SU-DHL-6 (cell line): ENCODE results near the gene HLA-DPA1.

Experiments used
- H2AFZ ChIP-seq: fragments of 200-600 bp; sonication (generic); 2 replicates; pipeline ENCODE4 v1.6.1; 2014; ENCODE audit warnings: low read depth, mild to moderate bottlenecking, moderate library complexity, mixed read lengths, antibody characterized with exemption, low read length; ENCODE audit not compliant: severe bottlenecking
- H3F3A ChIP-seq: fragments of 200-600 bp; shearing (Covaris generic); 2 replicates; pipeline ENCODE4 v1.6.0; 2016; ENCODE audit warnings: antibody characterized with exemption, mild to moderate bottlenecking; ENCODE audit not compliant: insufficient read depth
- H3K27ac ChIP-seq: fragments of 200-600 bp; sonication (generic); 2 replicates; pipeline ENCODE4 v1.5.1; 2016; ENCODE audit warnings: low read depth, mild to moderate bottlenecking, low read length, moderate library complexity, mixed read lengths
- H3K27me3 ChIP-seq: fragments of 200-600 bp; sonication (generic), shearing (Covaris generic); 2 replicates; pipeline ENCODE4 v1.6.0; 2014; ENCODE audit warnings: mild to moderate bottlenecking, low read length
- H3K36me3 ChIP-seq: fragments of 200-600 bp; sonication (generic); 2 replicates; pipeline ENCODE4 v1.6.1; 2014; ENCODE audit warnings: mild to moderate bottlenecking, low read length, mixed read lengths
- H3K4me2 ChIP-seq: fragments of 300-600, 200-600 bp; shearing (Covaris generic), sonication (generic); 2 replicates; pipeline ENCODE4 v1.6.0; 2014; ENCODE audit warnings: low read length, low read depth, mild to moderate bottlenecking; ENCODE audit not compliant: poor library complexity, severe bottlenecking
- H3K4me3 ChIP-seq: fragments of 200-600 bp; sonication (generic); 2 replicates; pipeline ENCODE4 v1.5.1; 2014; ENCODE audit warnings: antibody characterized with exemption, low read length, mild to moderate bottlenecking, mixed read lengths; ENCODE audit not compliant: insufficient read depth, poor library complexity, severe bottlenecking
- H3K79me2 ChIP-seq: fragments of 200-600 bp; sonication (generic); 2 replicates; pipeline ENCODE4 v1.6.1; 2014; ENCODE audit warnings: mild to moderate bottlenecking, low read length, moderate library complexity; ENCODE audit not compliant: insufficient read depth
- H3K9ac ChIP-seq: fragments of 200-600 bp; sonication (generic); 2 replicates; pipeline ENCODE4 v1.7.0; 2014; ENCODE audit warnings: mild to moderate bottlenecking, low read length
- H3K9me2 ChIP-seq: fragments of 200-600 bp; sonication (generic); replicated peaks from 2 replicates; pipeline ENCODE4 v1.6.1; 2014; ENCODE audit warnings: low read length; ENCODE audit not compliant: insufficient read depth
- H3K9me3 ChIP-seq: fragments of 200-600 bp; sonication (generic); 2 replicates; pipeline ENCODE4 v1.6.1; 2014; ENCODE audit warnings: low read length, mixed read lengths; ENCODE audit not compliant: insufficient read depth
- H4K20me1 ChIP-seq: fragments of 200-600 bp; sonication (generic); 2 replicates; pipeline ENCODE4 v1.6.1; 2014; ENCODE audit warnings: low read depth, mild to moderate bottlenecking, antibody characterized with exemption, low read length, moderate library complexity, mixed read lengths
- EZH2phosphoT487 ChIP-seq: fragments of 200-600 bp; sonication (generic), shearing (Covaris generic); conservative IDR thresholded peaks from 2 replicates; pipeline ENCODE4 v1.6.1; 2018; ENCODE audit warnings: mild to moderate bottlenecking, antibody characterized with exemption, low read length, moderate library complexity, mixed read lengths
- TF ChIP-seq, protein P1 (sequence below): fragments of 200-600 bp; sonication (generic); IDR thresholded peaks from one replicate; pipeline ENCODE4 v1.5.1; 2017; ENCODE audit warnings: antibody characterized with exemption, mild to moderate bottlenecking, low read length, moderate library complexity; ENCODE audit not compliant: insufficient read depth, poor library complexity, severe bottlenecking

HLA-DPA1 gene

DNA sequence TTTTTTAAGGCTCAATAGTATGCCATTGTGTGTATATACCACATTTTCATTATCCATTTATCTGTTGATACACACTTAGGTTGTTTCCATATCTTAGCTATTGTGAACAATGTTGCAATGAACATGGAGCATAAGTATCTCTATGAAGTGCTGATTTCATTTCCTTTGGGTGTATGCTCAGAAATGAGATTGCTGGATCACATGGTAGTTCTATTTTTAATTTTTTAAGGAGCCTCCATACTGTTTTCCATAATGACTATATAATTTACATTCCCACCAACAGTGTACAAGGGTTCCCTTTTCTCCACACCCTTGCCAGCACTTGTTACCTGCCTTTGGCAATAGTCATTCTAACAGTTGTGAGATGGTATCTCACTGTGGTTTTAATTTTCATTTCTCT is 48.9 kb downstream of the HLA-DPA1 start:
- no peak overlapping the region for H3K4me3 ChIP-seq
- no peak for TF ChIP-seq EZH2phosphoT487
- TF ChIP-seq, protein P1, sequence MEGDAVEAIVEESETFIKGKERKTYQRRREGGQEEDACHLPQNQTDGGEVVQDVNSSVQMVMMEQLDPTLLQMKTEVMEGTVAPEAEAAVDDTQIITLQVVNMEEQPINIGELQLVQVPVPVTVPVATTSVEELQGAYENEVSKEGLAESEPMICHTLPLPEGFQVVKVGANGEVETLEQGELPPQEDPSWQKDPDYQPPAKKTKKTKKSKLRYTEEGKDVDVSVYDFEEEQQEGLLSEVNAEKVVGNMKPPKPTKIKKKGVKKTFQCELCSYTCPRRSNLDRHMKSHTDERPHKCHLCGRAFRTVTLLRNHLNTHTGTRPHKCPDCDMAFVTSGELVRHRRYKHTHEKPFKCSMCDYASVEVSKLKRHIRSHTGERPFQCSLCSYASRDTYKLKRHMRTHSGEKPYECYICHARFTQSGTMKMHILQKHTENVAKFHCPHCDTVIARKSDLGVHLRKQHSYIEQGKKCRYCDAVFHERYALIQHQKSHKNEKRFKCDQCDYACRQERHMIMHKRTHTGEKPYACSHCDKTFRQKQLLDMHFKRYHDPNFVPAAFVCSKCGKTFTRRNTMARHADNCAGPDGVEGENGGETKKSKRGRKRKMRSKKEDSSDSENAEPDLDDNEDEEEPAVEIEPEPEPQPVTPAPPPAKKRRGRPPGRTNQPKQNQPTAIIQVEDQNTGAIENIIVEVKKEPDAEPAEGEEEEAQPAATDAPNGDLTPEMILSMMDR = no peak
- no peak overlapping the region for H3K4me2 ChIP-seq
- H3K9me3 ChIP-seq = no peaks in the 10 kb centered on the region
- no peak overlapping the region for H3K9ac ChIP-seq
- H3K36me3 ChIP-seq = 0 out of 2 replicates have a peak, but pooled peaks cover 3% of the 10 kb centered on the region
- no peaks in the 10 kb centered on the region for H3K27me3 ChIP-seq
- H3F3A ChIP-seq = peaks cover 25% of the 10 kb centered on the region
- H4K20me1 ChIP-seq = no peaks in the 10 kb centered on the region
- H3K79me2 ChIP-seq = no peaks in the 10 kb centered on the region
- H3K9me2 ChIP-seq = no peaks in the 10 kb centered on the region
- H2AFZ ChIP-seq = no peak overlapping the region
- no peak overlapping the region for H3K27ac ChIP-seq

DNA sequence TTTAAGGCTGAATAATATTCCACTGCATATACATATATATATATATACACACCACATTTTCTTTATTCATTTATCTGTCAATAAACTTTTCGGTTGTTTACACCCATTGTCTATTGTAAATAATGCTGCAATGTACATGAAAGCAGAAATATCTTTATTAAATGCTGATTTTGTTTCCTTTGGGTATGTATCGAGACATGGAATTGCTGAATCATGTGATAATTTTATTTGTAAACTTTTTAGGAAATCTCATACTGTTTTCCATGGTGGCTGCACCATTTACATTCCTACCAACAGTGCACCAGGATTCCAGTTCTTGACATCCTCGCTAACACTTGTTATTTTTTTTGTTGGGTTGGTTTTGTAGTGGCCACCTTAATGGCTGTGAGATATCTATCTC is 49.9 kb downstream of the HLA-DPA1 start:
- TF ChIP-seq EZH2phosphoT487 = no peak
- TF ChIP-seq, protein P1 = no peak

DNA sequence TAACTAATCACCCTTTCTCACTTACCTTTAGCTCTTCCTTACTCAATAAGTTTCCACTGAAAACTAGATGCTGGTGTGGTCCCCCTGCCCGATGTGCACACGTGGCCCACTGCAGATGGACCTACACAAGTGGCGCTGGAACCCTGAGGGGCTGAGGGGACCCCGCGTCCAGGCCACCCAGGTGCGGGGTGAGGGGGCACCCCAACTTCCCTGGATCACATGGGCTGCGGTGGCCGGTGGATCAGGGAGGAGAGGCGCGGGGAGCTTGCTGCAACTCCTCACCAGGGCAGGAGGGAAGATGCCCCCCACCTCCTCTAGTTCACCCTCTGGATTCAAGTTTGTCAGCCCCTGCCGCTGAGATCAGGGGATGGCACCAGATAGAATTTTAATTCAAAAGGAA is 51.5 kb downstream of the HLA-DPA1 start:
- H3K9ac ChIP-seq = no peak overlapping the region
- H4K20me1 ChIP-seq = no peaks in the 10 kb centered on the region
- TF ChIP-seq, protein P1 = no peak
- no peak for TF ChIP-seq EZH2phosphoT487
- 0 out of 2 replicates have a peak, but pooled peaks cover 3% of the 10 kb centered on the region for H3K36me3 ChIP-seq
- H3K27ac ChIP-seq = no peak overlapping the region
- no peaks in the 10 kb centered on the region for H3K27me3 ChIP-seq
- no peaks in the 10 kb centered on the region for H3K79me2 ChIP-seq
- H3F3A ChIP-seq = peaks cover 10% of the 10 kb centered on the region
- no peaks in the 10 kb centered on the region for H3K9me2 ChIP-seq
- no peak overlapping the region for H3K4me2 ChIP-seq
- no peak overlapping the region for H2AFZ ChIP-seq
- no peaks in the 10 kb centered on the region for H3K9me3 ChIP-seq
- H3K4me3 ChIP-seq = no peak overlapping the region

More for the DNA sequence above, 49.9 kb downstream of the HLA-DPA1 start:
- Histone ChIP-seq H3K9me2 (no peaks in the 10 kb centered on the region), H3K9ac (no peak overlapping the region), H3F3A (peaks cover 24% of the 10 kb centered on the region), H3K36me3 (0 out of 2 replicates have a peak, but pooled peaks cover 3% of the 10 kb centered on the region), H4K20me1 (no peaks in the 10 kb centered on the region), H3K27ac (no peak overlapping the region), H2AFZ (no peak overlapping the region), H3K4me2 (no peak overlapping the region), H3K79me2 (no peaks in the 10 kb centered on the region), H3K4me3 (no peak overlapping the region), H3K27me3 (no peaks in the 10 kb centered on the region), H3K9me3 (no peaks in the 10 kb centered on the region)
